ENCODE results near the gene PADI6.

PADI6 gene

DNA sequence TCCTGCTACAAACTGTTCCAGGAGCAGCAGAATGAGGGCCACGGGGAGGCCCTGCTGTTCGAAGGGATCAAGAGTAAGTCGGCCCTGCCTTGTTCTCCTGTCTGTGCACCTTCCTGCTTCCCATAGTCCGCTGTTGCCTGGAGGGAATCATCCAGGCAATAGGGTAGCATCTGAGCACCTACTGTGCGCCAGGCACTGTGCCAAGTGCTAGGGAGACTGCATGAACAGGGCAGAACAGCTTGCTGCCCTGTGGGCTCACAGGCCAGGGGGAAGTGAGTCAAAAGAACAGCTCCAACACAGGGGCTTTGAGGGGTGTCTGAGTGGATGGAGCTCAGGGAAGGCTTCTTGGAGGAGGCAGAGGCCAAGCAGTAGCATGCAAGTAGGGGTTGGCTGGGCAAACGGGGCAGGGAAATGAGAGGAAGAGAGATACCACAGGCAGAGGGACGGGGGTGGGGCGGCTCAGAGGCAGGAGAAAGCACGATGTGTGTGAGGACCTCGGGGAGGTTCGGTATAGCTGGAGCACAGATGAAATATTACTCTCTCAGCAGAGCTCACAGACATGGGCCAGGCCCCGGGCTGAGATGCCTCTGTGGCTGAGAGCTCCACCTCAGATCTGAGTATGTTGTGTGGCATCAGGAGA lies 15.5 kb upstream of the PADI6 start:
- in situ Hi-C loops (cut with HindIII; ENCODE audit: low sequenced_read_pairs), result no loop called here

GRCh38 chr1:17358557-17358956 lies 13.4 kb upstream of the PADI6 start:
- in situ Hi-C loops (cut with HindIII; ENCODE audit: low sequenced_read_pairs), result no loop called here

DNA sequence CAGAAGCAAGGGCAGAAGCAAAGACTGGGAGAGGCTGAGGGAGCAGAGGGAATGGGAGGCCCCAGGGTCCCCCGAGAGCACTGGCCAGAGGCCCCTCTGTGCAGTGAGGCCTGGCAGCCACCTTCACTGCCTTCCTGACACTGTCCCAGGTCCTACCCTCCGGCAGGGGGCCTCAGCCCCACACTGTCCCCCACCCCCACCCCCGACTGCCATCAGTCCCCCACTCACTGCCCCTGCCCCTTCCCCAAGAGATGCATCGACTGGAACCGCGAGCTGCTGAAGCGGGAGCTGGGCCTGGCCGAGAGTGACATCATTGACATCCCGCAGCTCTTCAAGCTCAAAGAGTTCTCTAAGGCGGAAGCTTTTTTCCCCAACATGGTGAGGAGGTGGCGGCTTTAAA lies 13.0 kb upstream of the PADI6 start:
- in situ Hi-C loops (cut with HindIII; ENCODE audit: low sequenced_read_pairs), result no loop called here

DNA sequence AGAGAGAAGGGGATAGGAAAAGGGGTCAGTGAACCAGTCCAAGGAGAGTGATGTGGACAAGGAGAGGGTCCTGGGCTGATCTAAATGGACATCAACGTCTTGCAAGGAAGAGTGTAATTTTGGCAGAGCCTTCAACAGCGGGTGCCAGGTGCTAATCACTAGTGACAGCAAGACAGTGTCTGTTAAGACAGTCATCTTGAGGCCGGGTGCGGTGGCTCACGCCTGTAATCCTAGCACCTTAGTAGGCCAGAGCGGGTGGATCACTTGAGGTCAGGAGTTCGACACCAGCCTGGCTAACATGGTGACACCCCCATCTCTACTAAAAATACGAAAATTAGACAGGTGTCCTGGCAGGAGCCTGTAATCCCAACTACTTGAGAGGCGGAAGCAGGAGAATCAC lies 12.2 kb upstream of the PADI6 start:
- in situ Hi-C loops (cut with HindIII; ENCODE audit: low sequenced_read_pairs), result no loop called here

DNA sequence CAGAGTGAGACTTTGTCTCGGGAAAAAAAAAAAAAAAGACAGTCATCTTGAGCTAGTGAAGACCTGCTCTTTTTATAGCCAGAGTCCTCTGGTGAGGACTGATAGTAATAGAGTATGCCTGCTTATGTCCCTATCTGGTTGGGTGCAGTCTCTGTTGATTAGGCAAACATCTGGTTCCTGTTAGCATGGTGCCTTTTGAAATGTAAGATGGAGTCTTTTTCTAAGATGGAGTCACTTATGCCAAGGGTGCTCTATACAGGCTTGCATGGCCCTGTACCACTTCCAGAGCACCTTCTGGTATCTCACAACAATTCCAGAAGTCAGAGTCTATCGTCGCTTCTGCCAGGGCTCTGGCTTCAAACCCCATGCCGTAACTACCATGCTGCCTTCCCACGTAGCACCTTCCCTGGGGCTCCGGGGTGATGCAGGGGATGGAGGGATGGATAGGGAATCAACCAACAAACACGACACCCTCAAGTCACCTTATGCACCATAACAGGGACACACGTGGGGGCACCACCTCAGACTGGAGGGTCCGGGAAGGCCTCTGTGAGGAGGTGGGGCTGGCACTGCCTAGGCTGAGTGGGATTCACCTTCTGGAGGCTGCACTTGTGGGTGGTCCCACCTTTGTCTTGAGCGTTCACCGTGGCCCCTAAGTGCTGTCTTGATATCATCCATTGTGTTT lies 11.6 kb upstream of the PADI6 start:
- in situ Hi-C loops (cut with HindIII; ENCODE audit: low sequenced_read_pairs), result no loop called here

GRCh38 chr1:17361687-17362086 lies 10.3 kb upstream of the PADI6 start:
- in situ Hi-C loops (cut with HindIII; ENCODE audit: low sequenced_read_pairs), result no loop called here

DNA sequence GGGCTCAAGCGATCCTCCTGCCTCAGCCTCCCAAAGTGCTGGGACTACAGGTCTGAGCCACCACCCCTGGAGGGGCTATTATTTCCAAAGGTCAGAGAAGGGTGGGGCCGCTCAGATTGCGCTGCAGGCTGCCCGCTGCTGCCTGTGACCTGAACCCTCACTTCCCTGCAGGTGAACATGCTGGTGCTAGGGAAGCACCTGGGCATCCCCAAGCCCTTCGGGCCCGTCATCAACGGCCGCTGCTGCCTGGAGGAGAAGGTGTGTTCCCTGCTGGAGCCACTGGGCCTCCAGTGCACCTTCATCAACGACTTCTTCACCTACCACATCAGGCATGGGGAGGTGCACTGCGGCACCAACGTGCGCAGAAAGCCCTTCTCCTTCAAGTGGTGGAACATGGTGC lies 8.6 kb upstream of the PADI6 start:
- in situ Hi-C loops (cut with HindIII; ENCODE audit: low sequenced_read_pairs), result no loop called here

DNA sequence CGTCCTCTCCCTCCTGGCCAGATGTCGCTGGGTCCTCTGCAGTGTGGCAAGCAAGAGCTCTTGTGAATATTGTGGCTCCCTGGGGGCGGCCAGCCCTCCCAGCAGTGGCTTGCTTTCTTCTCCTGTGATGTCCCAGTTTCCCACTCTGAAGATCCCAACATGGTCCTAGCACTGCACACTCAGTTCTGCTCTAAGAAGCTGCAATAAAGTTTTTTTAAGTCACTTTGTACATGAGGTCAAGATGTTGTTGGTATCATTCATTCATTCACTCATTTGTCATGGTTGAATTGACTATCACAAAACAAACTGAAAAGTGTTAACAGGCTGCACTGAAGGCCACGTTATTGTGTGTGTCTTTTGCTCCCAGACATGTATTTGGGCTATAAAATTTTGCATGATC lies 8.2 kb upstream of the PADI6 start:
- in situ Hi-C loops (cut with HindIII; ENCODE audit: low sequenced_read_pairs), result no loop called here

- in situ Hi-C loops (cut with HindIII; ENCODE audit: low sequenced_read_pairs), result no loop called here
Measured at GRCh38 chr1:17365293-17365692, 6.7 kb upstream of the PADI6 start.

GRCh38 chr1:17369466-17369865 lies 2.5 kb upstream of the PADI6 start:
- in situ Hi-C loops (cut with HindIII; ENCODE audit: low sequenced_read_pairs), result no loop called here

DNA sequence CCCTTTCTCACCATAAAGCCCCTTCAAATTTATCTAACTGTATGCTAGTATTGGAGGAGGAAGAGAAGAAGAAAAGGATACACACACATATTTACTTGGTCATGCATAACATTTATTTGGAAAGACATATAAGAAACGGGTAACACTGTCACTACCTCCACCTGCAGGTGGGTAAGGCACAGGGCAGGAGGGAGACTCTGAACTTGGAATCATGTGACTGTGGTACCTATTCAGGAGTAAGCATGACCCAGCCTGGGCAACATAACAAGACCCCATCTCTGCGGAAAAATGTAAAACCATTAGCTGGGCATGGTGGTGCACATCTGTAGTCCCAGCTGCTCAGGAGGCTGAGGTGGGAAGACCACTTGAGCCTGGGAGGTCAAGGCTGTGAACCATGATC lies 1.4 kb upstream of the PADI6 start:
- in situ Hi-C loops (cut with HindIII; ENCODE audit: low sequenced_read_pairs), result no loop called here

DNA sequence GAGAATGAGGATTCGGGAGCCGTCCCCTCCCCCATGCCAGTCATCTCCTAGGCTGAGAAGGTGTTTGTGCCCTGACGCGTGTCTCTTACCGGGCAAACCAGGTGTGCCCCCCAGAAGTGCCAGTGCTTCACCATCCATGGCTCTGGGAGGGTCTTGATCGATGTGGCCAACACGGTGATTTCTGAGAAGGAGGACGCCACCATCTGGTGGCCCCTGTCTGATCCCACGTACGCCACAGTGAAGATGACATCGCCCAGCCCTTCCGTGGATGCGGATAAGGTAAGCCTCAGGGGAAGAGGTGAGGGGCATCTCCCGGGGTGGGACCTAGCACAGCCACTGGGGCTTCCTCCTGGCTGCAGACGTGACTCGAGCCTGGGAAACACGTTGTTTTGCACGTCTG lies 959 bp downstream of the PADI6 start:
- in situ Hi-C loops (cut with HindIII; ENCODE audit: low sequenced_read_pairs), result no loop called here

DNA sequence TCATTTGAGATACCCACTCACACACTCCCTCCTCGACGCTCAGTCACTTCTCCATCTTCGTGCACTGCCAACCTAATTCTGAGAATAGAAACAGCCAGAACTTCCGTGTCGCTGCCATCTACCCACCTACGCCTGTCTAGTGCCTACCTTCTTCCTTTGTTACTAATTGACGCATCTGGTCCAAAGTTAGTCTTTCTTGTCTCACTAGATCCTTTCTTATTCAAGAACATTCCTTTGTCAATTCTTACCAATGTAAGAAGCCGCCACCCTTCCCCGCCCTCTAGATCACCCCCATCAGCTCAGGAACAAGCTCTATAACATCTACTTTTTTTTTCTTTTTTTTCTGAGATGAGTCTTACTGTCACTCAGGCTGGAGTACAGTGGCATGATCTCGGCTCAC lies 3.7 kb downstream of the PADI6 start:
- in situ Hi-C loops (cut with HindIII; ENCODE audit: low sequenced_read_pairs), result no loop called here

DNA sequence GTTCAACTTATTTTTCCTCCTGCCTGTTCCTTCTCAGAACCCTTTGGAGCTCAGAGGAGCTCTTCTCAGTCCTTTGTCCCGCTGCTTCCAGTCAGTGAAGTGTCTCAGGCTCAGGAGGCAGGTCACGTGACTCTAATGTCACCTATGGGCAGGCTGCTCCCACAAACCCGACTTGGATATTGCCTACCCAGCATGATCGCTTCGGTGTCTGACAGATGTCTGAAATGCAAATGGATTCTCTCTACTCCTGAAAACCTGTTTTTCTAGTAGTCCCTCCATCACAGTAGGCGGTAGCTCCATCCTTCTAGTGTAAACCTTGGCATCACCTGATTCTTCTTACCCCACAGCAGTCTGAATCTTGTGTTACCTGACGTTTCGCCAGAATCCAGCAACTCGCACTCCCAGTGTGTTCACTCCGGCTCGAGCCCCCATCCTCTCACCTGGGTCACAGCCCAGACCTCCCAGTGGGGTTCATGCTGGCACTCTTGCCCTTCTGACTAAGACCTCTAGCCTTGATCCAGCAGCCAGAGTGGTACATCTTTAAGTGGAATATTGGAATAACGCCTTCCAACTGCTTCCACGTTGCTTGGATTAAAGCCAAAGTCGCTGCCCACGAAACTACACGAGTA lies 5.4 kb downstream of the PADI6 start:
- in situ Hi-C loops (cut with HindIII; ENCODE audit: low sequenced_read_pairs), result no loop called here

DNA sequence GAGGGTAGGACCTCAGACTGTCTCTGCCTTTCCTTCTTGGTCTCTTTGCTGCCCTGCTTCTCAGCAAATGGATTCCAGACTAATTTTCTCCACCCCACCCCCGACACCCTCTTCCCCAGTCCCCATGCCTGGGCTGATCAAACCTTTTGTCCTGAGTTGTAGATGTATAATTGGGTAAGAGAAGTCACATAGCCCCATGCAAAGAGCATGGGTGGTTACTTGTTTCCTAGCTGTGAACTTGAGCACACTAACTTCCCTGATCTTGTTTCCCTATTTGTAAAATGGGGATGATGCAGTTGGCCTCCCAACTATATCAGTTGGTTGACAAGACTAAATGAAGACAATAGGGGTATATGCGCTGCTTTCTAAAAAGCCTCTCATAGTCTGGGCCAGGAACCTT lies 9.2 kb downstream of the PADI6 start:
- in situ Hi-C loops (cut with HindIII; ENCODE audit: low sequenced_read_pairs), result no loop called here

GRCh38 chr1:17392199-17392740 lies 20.3 kb downstream of the PADI6 start:
- in situ Hi-C loops (cut with HindIII; ENCODE audit: low sequenced_read_pairs), result no loop called here

- in situ Hi-C loops (cut with HindIII; ENCODE audit: low sequenced_read_pairs), result no loop called here
Measured at GRCh38 chr1:17393230-17393629, 21.2 kb downstream of the PADI6 start.

GRCh38 chr1:17397910-17398695 lies 26.1 kb downstream of the PADI6 start:
- in situ Hi-C loops (cut with HindIII; ENCODE audit: low sequenced_read_pairs), result no loop called here

DNA sequence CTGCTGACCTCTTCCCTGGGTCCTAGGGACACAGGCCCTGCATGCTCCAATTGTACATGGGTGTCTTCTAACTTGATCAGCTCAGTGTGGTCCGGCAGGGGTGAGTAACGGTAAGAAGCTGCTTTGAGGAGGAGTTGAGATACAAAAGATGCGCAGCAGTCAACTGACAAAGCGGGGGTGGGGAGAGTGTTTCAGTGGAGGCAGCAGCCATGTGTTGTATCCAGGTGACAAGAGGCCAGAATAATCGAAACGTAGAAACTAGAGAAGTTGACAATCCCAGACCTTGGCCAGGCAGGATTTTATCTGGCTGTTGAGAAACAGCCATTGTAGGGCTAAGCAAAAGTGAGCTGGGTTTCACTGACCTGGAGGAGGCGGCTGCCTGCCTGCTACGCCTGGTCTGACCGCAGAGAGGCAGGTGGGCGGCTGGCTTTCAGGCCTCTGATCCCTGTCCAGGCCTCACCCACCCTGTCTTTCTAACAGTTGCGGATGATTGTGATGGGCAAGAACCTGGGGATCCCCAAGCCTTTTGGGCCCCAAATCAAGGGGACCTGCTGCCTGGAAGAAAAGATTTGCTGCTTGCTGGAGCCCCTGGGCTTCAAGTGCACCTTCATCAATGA lies 28.8 kb downstream of the PADI6 start:
- in situ Hi-C loops (cut with HindIII; ENCODE audit: low sequenced_read_pairs), result no loop called here

GRCh38 chr1:17401841-17402240 lies 29.8 kb downstream of the PADI6 start:
- in situ Hi-C loops (cut with HindIII; ENCODE audit: low sequenced_read_pairs), result no loop called here

- in situ Hi-C loops (cut with HindIII; ENCODE audit: low sequenced_read_pairs), result no loop called here
Measured at GRCh38 chr1:17403081-17403480, 31.1 kb downstream of the PADI6 start.

All from DLD1 (cell line).